ENCODE results near the gene TSC1. TPM values are rescaled to one million over a fixed set of nuclear protein-coding genes. Genes with fewer than 3 reads are reported as not detected.

TSC1 gene
- polyA plus RNA-seq, 1 experiment: 45.2 TPM

DNA sequence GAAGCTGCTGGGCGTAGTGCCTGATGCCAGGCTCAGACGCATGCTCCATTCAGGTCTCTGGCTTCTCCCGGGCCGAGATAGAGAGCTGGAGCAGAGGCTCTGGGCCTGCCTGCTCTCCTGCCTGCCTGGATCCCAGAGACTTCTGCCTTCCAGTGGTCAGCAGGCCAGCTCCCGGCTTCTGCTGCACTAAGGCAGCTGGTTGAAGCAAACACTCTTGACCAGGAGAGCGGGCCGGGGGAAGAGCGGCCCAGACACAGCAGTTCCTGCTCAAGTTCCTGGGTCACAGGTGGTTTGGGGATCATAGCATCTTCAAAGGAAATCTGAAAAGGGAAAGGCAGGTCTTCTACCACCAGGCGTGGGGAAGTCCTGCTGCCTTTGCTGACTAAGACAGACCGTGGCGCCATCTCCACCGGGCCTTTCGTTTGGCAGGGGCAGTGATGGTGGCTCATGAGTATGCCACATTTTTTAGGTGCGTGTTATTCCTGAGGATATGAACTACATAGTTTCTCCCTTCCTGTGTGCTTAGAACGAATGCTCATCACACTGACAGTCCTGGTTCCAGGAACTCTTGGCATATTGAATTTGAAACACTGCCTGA, 97.4 kb downstream of the TSC1 start:
- no peak overlapping the region for H3K4me3 ChIP-seq (ENCODE audit: low read depth, low read length)
- ChIA-PET POLR2A (no interaction called here), CTCF (interaction anchor here (1.0 kb wide), 1 partner anchor 22 kb away, joined by 3 read pairs; no protein-coding TSS in a partner anchor)
- DNase-seq (ENCODE audit: low read depth): no peak
- H3K27me3 ChIP-seq (ENCODE audit: control insufficient read depth, insufficient read depth, low read length): no peaks in the 10 kb centered on the region; the same call in none of the 2 replicates
- no peaks in the 10 kb centered on the region for H3K36me3 ChIP-seq (ENCODE audit: control insufficient read depth, insufficient read depth, low read length)
- TF ChIP-seq, protein P1, sequence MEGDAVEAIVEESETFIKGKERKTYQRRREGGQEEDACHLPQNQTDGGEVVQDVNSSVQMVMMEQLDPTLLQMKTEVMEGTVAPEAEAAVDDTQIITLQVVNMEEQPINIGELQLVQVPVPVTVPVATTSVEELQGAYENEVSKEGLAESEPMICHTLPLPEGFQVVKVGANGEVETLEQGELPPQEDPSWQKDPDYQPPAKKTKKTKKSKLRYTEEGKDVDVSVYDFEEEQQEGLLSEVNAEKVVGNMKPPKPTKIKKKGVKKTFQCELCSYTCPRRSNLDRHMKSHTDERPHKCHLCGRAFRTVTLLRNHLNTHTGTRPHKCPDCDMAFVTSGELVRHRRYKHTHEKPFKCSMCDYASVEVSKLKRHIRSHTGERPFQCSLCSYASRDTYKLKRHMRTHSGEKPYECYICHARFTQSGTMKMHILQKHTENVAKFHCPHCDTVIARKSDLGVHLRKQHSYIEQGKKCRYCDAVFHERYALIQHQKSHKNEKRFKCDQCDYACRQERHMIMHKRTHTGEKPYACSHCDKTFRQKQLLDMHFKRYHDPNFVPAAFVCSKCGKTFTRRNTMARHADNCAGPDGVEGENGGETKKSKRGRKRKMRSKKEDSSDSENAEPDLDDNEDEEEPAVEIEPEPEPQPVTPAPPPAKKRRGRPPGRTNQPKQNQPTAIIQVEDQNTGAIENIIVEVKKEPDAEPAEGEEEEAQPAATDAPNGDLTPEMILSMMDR (IDR thresholded peaks at IDR 0.05; ENCODE audit: insufficient read depth, low read depth, low read length): no peak

DNA sequence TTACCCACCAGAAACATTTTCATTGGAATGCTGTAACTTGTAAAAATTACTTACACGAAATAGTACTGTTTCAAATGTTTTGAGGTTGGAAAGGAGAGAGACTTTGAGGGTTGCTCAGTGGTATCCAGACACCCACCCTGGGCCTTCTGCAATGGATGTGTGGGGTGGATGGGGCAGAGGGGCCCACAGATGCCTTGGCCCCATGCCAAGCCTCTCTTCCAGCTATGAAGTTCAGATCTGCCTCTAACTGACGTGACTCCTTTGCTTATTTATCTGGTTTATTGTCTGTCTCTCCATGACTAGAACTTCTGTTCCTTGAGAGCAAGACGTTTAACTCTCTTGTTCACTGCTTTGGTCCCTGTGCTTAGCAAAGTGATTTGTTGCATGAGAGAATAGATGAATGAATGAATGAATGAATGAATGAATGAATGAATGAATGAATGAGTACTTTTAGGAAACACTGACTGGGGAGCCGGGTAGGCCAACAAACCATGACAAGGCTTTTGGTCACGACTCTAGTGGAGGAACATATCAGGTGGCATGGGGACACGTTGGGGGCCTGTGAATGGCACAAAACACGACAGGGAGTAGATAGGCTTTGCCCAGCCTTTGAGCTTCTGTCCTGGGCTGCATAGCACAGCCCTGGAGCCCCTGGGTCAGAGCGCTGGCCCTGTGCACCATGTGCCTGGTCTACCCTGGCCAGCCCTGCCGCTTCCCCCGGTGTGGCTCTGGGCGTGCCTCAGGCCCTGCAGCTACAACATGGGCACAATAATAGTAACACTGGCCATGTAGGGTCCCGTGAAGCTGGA, 98.1 kb downstream of the TSC1 start:
- DNase-seq (ENCODE audit: low read depth): no peak
- TF ChIP-seq, protein P1 (IDR thresholded peaks at IDR 0.05; ENCODE audit: insufficient read depth, low read depth, low read length): no peak
- Histone ChIP-seq H3K27me3 (ENCODE audit: control insufficient read depth, insufficient read depth, low read length) (no peaks in the 10 kb centered on the region; the same call in none of the 2 replicates), H3K36me3 (ENCODE audit: control insufficient read depth, insufficient read depth, low read length) (no peaks in the 10 kb centered on the region), H3K4me3 (ENCODE audit: low read depth, low read length) (no peak overlapping the region)
- POLR2A ChIA-PET: no interaction called here
- CTCF ChIA-PET: interaction anchor here (1.0 kb wide), 1 partner anchor 21 kb away, joined by 3 read pairs; no protein-coding TSS in a partner anchor

DNA sequence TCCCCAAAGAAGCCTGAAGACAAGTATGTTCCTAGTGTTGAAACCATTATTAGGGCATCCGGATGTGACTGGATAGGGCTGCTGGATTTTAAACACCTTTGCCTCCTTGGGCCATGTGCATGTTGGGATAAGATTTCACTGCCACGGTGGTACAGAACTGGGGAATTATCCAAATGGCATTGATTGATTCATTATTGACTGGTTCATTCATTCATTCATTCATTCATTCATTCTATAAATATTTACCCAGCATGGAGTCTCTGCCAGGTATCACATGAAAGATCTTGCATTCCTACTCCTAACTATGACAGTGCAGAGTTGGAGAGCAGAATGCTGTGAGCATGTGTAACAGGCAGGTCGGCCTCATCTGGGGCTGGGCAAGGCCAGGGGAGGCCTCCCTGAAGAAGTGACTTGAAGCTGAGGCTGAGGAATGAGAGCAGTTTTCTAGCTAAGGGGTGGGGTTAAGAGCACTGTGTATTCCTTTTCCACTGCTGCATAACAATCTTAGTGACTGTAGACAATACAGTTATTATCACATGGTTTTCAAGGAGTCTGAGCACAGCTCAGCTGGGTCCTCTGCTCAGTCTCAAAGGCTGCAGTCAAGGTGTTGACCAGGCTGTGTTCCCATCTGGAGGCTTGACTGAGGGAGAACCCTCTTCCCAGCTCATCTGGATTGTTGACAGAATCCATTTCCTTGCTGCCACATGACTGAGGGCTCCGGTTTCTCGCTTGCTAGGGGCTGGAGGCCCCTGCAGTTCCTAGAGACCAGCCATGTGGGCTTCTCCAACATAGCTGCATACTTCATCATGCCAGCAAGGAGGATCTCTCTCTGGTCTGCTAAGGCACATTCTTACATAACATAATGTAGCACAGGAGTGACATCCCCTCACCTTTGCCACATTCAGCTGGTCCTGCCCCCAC, 102.0 kb downstream of the TSC1 start:
- DNase-seq (ENCODE audit: low read depth): no peak
- TF ChIP-seq, protein P1 (IDR thresholded peaks at IDR 0.05; ENCODE audit: insufficient read depth, low read depth, low read length): no peak
- H3K4me3 ChIP-seq (ENCODE audit: low read depth, low read length): no peak overlapping the region
- ChIA-PET POLR2A (no interaction called here), CTCF (interaction anchor here (0.8 kb wide), 1 partner anchor 60 kb away, joined by 4 read pairs; no protein-coding TSS in a partner anchor)
- no peaks in the 10 kb centered on the region; the same call in 1 of the 2 replicates for H3K27me3 ChIP-seq (ENCODE audit: control insufficient read depth, insufficient read depth, low read length)
- no peaks in the 10 kb centered on the region for H3K36me3 ChIP-seq (ENCODE audit: control insufficient read depth, insufficient read depth, low read length)

Small RNAs within 50 kb of the gene (small RNA-seq; reads per million reads assigned to genes)
- gene AL593851.1 (ENCODE audit: insufficient read length, low read depth, low replicate concordance) (not detected), gene MIR548AW (ENCODE audit: insufficient read length, low read depth, low replicate concordance) (0.84 reads per million), gene RNU7-21P (ENCODE audit: insufficient read length, low read depth, low replicate concordance) (not detected)

Other genes with a start within 250 kb of the TSC1 start
- 0.29 and 0.53 TPM in 2 replicates for gene AK8, start 66.3 kb downstream of the TSC1 start, polyA plus RNA-seq (2011; rRNA removed)
- 3.4 and 5.1 TPM in 2 replicates for gene SPACA9, start 65.7 kb downstream of the TSC1 start, polyA plus RNA-seq (2011; rRNA removed)
- gene GFI1B, start 34.1 kb upstream of the TSC1 start, polyA plus RNA-seq (2011; rRNA removed): 0.16 TPM in 1 of 2 replicates, not detected in the other
- gene GTF3C5, start 86.4 kb upstream of the TSC1 start, polyA plus RNA-seq (2011; rRNA removed): 36.0 and 47.7 TPM in 2 replicates
- 0.26 and 0.49 TPM in 2 replicates for gene CEL, start 117.4 kb upstream of the TSC1 start, polyA plus RNA-seq (2011; rRNA removed)
- 18.0 and 25.1 TPM in 2 replicates for gene RALGDS, start 176.6 kb upstream of the TSC1 start, polyA plus RNA-seq (2011; rRNA removed)
- gene GBGT1, start 219.3 kb upstream of the TSC1 start, polyA plus RNA-seq (2011; rRNA removed): 5.0 and 10.3 TPM in 2 replicates

Data from BJ (cell line).